ENCODE data around the gene KRTAP4-1. TPM values are rescaled to one million over a fixed set of nuclear protein-coding genes. Genes with fewer than 3 reads are reported as not detected.
"Not testable (repeated sequence)": the region's sequence is repeated elsewhere in the genome, so short reads cannot be mapped to it uniquely, and the experiment has no call there.

The KRTAP4-1 gene
- not detected for polyA plus RNA-seq (2012; ENCODE audit: insufficient read length, low read depth)

DNA sequence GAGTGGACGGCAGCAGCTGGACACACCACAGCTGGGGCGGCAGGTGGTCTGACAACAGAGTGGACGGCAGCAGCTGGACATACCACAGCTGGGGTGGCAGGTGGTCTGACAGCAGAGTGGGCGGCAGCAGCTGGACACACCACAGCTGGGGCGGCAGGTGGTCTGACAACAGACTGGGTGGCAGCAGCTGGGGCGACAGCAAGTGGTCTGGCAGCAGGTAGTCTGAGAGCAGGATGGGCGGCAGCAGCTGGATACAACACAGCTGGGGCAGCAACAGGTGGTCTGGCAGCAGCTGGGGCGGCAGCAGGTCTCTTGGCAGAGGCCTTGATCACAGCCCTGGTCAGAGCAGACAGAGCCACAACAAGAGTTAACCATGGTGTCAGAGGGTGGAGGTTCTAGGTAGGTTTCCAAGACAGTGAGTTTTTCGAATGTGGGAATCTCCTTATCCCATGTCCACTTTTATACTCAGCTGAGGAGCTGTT is at the start of gene KRTAP4-1:
TSS of gene KRTAP4-1 (minus strand) at position 432 of the 482 bp plus-strand sequence. CDS start at position 375, 57 bp downstream.
- TF ChIP-seq TAF1 (IDR thresholded peaks at IDR 0.05; ENCODE audit: borderline replicate concordance, insufficient read depth, low read length) = no peak
- no peak for TF ChIP-seq POLR2AphosphoS5 (IDR thresholded peaks at IDR 0.05; ENCODE audit: low read depth, low read length)
- TF ChIP-seq FOXP2 (optimal IDR thresholded peaks at IDR 0.05; ENCODE audit: borderline replicate concordance, extremely low read depth, extremely low read length, insufficient read depth) = no peak
- TF ChIP-seq, protein P1, sequence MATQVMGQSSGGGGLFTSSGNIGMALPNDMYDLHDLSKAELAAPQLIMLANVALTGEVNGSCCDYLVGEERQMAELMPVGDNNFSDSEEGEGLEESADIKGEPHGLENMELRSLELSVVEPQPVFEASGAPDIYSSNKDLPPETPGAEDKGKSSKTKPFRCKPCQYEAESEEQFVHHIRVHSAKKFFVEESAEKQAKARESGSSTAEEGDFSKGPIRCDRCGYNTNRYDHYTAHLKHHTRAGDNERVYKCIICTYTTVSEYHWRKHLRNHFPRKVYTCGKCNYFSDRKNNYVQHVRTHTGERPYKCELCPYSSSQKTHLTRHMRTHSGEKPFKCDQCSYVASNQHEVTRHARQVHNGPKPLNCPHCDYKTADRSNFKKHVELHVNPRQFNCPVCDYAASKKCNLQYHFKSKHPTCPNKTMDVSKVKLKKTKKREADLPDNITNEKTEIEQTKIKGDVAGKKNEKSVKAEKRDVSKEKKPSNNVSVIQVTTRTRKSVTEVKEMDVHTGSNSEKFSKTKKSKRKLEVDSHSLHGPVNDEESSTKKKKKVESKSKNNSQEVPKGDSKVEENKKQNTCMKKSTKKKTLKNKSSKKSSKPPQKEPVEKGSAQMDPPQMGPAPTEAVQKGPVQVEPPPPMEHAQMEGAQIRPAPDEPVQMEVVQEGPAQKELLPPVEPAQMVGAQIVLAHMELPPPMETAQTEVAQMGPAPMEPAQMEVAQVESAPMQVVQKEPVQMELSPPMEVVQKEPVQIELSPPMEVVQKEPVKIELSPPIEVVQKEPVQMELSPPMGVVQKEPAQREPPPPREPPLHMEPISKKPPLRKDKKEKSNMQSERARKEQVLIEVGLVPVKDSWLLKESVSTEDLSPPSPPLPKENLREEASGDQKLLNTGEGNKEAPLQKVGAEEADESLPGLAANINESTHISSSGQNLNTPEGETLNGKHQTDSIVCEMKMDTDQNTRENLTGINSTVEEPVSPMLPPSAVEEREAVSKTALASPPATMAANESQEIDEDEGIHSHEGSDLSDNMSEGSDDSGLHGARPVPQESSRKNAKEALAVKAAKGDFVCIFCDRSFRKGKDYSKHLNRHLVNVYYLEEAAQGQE (IDR thresholded peaks at IDR 0.05; ENCODE audit: insufficient read depth in 1 of 2, low read depth in 2 of 2, low read length in 2 of 2) = no peak
- TF ChIP-seq SIN3A (IDR thresholded peaks at IDR 0.05; ENCODE audit: borderline replicate concordance, insufficient read depth, low read length) = no peak

DNA sequence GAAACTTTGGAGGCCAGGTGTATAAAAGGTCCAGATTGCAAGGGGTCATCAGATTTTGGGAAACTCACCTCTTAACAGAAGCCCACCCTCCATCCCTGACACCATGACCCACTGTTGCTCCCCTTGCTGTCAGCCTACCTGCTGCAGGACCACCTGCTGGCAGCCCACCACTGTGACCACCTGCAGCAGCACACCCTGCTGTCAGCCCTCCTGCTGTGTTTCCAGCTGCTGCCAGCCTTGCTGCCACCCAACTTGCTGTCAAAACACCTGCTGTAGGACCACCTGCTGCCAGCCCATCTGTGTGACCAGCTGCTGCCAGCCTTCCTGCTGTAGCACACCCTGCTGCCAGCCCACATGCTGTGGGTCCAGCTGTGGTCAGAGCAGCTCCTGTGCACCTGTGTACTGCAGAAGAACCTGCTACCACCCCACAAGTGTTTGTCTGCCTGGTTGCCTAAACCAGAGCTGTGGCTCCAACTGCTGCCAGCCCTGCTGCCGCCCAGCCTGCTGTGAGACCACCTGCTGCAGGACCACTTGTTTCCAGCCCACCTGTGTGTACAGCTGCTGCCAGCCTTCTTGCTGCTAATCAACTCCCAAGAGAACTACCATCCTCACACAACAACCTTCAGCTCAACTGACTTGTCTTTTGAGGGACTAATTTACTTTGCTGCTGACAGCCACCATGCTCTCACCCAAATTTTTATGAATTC is 47.8 kb upstream of the KRTAP4-1 start, which contains the start of gene KRTAP9-3:
TSS of gene KRTAP9-3 (plus strand) at position 51 of the 707 bp plus-strand sequence. CDS start at position 104, 53 bp downstream.
- TF ChIP-seq FOXP2 (optimal IDR thresholded peaks at IDR 0.05; ENCODE audit: borderline replicate concordance, extremely low read depth, extremely low read length, insufficient read depth); TAF1 (IDR thresholded peaks at IDR 0.05; ENCODE audit: borderline replicate concordance, insufficient read depth, low read length): not testable (repeated sequence)
- TF ChIP-seq, protein P1 (IDR thresholded peaks at IDR 0.05; ENCODE audit: insufficient read depth in 1 of 2, low read depth in 2 of 2, low read length in 2 of 2) = not testable (repeated sequence)

DNA sequence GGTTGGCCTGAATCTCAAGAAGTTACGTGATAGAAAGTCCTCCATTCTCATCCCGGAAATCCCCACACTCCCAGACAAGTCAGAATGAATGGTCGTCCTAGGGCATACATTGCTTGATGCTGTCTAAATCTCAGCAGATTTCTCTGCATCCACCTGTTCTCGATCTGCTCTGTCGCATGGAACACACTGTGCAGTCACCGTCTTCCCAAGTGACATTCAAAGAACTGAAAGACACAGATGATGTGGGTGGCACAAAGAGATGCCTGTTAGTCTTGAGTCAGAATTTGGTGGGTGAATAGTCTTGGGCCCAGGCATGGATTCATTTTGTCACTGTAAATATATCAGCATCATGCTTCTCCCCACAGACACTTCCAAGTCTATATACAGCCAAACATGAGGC is 47.0 kb upstream of the KRTAP4-1 start:
- TF ChIP-seq, protein P1 (IDR thresholded peaks at IDR 0.05; ENCODE audit: insufficient read depth in 1 of 2, low read depth in 2 of 2, low read length in 2 of 2) = no peak
- no peak for TF ChIP-seq POLR2AphosphoS5 (IDR thresholded peaks at IDR 0.05; ENCODE audit: low read depth, low read length)

DNA sequence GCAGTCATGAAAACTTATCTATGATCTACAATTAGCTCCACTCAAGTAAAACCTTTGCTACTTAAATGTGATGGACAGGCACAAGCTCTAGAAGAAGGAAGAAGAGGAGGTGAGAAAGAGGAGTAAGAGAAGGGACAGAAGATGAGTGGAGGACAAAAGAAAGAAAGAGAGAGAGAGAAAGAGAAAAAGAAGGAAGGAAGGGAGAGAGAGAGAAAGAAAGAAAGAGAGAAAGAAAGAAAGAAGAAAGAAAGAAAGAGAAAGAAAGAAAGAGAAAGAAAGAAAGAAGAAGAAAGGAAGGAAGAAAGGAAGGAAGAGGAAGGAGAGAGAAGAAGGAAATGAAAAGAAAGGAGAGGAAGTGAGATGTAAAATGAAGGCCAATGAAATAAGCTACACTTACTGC is 45.4 kb upstream of the KRTAP4-1 start:
- TF ChIP-seq SIN3A (IDR thresholded peaks at IDR 0.05; ENCODE audit: borderline replicate concordance, insufficient read depth, low read length) = no peak
- no peak for TF ChIP-seq POLR2AphosphoS5 (IDR thresholded peaks at IDR 0.05; ENCODE audit: low read depth, low read length)
- TF ChIP-seq TAF1 (IDR thresholded peaks at IDR 0.05; ENCODE audit: borderline replicate concordance, insufficient read depth, low read length) = no peak
- TF ChIP-seq, protein P1 (IDR thresholded peaks at IDR 0.05; ENCODE audit: insufficient read depth in 1 of 2, low read depth in 2 of 2, low read length in 2 of 2) = no peak
- no peak for TF ChIP-seq FOXP2 (optimal IDR thresholded peaks at IDR 0.05; ENCODE audit: borderline replicate concordance, extremely low read depth, extremely low read length, insufficient read depth)

Measured in PFSK-1 (cell line).